Ishikawa (cell line): Measurements from ENCODE around the gene TPST2.

ENCODE experiments used
- CEBPB ChIP-seq: IDR thresholded peaks from 2 replicates; pipeline ENCODE4 v1.6.1; 2012
- CREB1 ChIP-seq: IDR thresholded peaks from 2 replicates; pipeline ENCODE4 v1.6.1; 2012; ENCODE audit warnings: low read depth
- EGR1 ChIP-seq: IDR thresholded peaks from 2 replicates; pipeline ENCODE4 v1.6.1; 2012
- EP300 ChIP-seq: IDR thresholded peaks from 2 replicates; pipeline ENCODE4 v1.6.1; 2012; ENCODE audit warnings: borderline replicate concordance
- FOXM1 ChIP-seq: IDR thresholded peaks from 2 replicates; pipeline ENCODE4 v1.6.1; 2012; ENCODE audit warnings: low read depth, borderline replicate concordance
- MAX ChIP-seq: IDR thresholded peaks from 2 replicates; pipeline ENCODE4 v1.6.1; 2012
- RAD21 ChIP-seq: IDR thresholded peaks from 2 replicates; pipeline ENCODE4 v1.6.1; 2012; ENCODE audit warnings: low read depth
- TAF1 ChIP-seq: IDR thresholded peaks from 2 replicates; pipeline ENCODE4 v1.6.1; 2012; ENCODE audit warnings: low read depth, mild to moderate bottlenecking
- TCF12 ChIP-seq: IDR thresholded peaks from 2 replicates; pipeline ENCODE4 v1.6.1; 2012; ENCODE audit warnings: low read depth

GRCh38 chr22:26494506-26494905 is 95.4 kb downstream of the TPST2 start:
- TF ChIP-seq CEBPB (no peak), TAF1 (no peak), MAX (no peak), EP300 (no peak), RAD21 (no peak), FOXM1 (no peak), EGR1 (no peak), TCF12 (no peak), CREB1 (no peak)
